ENCODE data around the gene FMNL3.

- TF ChIP-seq CTCF (IDR thresholded peaks at IDR 0.05) = no peak
- no peak for TF ChIP-seq EZH2 (IDR thresholded peaks at IDR 0.05)
- TF ChIP-seq EZH2phosphoT487 (IDR thresholded peaks at IDR 0.05) = no peak
Measured at GRCh38 chr12:49652921-49653520, 54.2 kb downstream of the FMNL3 start.

Measured in neural progenitor cell (in vitro differentiated cells).